ENCODE measurements around the gene KSR1.

KSR1 gene

GRCh38 chr17:27456681-27457359 is 572 bp downstream of the KSR1 start:
- ChIA-PET POLR2A (interaction anchor here (1.0 to 2.2 kb wide), 12 partner anchors 10 to 163 kb away, joined by 3 to 10 read pairs (median 4); partner anchors contain the start of gene WSB1), CTCF (interaction anchor here (0.6 to 1.6 kb wide), 5 partner anchors 12 to 220 kb away, joined by 3 to 8 read pairs (median 5); no protein-coding TSS in a partner anchor)
- no peak for DNase-seq (ENCODE audit: extremely low spot score)
- no peak for TF ChIP-seq CTBP1 (IDR thresholded peaks at IDR 0.05; ENCODE audit: borderline replicate concordance)
- TF ChIP-seq ELF4 (IDR thresholded peaks at IDR 0.05): no peak
- no peak for TF ChIP-seq NFRKB (IDR thresholded peaks at IDR 0.05)
- TF ChIP-seq HDGF (IDR thresholded peaks at IDR 0.05; ENCODE audit: borderline replicate concordance): no peak
- TF ChIP-seq L3MBTL2 (conservative IDR thresholded peaks at IDR 0.05): no peak
- no peak for TF ChIP-seq SP1 (IDR thresholded peaks at IDR 0.05)
- no peak for TF ChIP-seq FOXM1 (IDR thresholded peaks at IDR 0.05; ENCODE audit: borderline replicate concordance)
- no peak for TF ChIP-seq ZNF384 (IDR thresholded peaks at IDR 0.05)

DNA sequence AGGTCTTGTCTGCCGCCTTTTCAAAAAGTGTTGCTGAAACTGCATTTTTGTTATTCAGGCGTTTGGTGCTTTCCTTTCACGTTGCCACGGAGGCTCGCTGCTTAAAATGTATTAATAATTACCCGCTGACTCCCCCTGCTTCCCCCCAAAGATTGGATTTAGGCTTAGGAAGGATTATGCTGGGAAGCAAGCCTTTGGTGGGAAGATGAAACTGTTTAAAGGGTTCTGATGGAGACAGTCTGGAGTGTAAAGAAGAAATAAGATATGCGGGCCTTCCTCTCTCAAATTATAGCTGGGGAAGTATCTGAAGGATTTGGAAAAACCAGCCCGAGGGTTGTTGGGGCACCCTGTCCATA is 1.1 kb downstream of the KSR1 start:
- CTCF ChIA-PET: no interaction called here
- no peak for TF ChIP-seq L3MBTL2 (conservative IDR thresholded peaks at IDR 0.05)
- no peak for TF ChIP-seq HDGF (IDR thresholded peaks at IDR 0.05; ENCODE audit: borderline replicate concordance)
- no peak for TF ChIP-seq ELF4 (IDR thresholded peaks at IDR 0.05)
- no peak for TF ChIP-seq TARDBP (IDR thresholded peaks at IDR 0.05)
- TF ChIP-seq, protein P1, sequence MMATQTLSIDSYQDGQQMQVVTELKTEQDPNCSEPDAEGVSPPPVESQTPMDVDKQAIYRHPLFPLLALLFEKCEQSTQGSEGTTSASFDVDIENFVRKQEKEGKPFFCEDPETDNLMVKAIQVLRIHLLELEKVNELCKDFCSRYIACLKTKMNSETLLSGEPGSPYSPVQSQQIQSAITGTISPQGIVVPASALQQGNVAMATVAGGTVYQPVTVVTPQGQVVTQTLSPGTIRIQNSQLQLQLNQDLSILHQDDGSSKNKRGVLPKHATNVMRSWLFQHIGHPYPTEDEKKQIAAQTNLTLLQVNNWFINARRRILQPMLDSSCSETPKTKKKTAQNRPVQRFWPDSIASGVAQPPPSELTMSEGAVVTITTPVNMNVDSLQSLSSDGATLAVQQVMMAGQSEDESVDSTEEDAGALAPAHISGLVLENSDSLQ (IDR thresholded peaks at IDR 0.05): no peak
- no peak for TF ChIP-seq FOXK2 (IDR thresholded peaks at IDR 0.05)
- TF ChIP-seq SUZ12 (IDR thresholded peaks at IDR 0.05): no peak
- no peak for TF ChIP-seq LEF1 (IDR thresholded peaks at IDR 0.05; ENCODE audit: borderline replicate concordance)
- no peak for TF ChIP-seq FOXA1 (IDR thresholded peaks at IDR 0.05)
- POLR2A ChIA-PET: interaction anchor here (1.1 to 1.3 kb wide), 2 partner anchors 124 to 131 kb away, joined by 3 to 4 read pairs; no protein-coding TSS in a partner anchor
- DNase-seq (ENCODE audit: extremely low spot score): no peak

DNA sequence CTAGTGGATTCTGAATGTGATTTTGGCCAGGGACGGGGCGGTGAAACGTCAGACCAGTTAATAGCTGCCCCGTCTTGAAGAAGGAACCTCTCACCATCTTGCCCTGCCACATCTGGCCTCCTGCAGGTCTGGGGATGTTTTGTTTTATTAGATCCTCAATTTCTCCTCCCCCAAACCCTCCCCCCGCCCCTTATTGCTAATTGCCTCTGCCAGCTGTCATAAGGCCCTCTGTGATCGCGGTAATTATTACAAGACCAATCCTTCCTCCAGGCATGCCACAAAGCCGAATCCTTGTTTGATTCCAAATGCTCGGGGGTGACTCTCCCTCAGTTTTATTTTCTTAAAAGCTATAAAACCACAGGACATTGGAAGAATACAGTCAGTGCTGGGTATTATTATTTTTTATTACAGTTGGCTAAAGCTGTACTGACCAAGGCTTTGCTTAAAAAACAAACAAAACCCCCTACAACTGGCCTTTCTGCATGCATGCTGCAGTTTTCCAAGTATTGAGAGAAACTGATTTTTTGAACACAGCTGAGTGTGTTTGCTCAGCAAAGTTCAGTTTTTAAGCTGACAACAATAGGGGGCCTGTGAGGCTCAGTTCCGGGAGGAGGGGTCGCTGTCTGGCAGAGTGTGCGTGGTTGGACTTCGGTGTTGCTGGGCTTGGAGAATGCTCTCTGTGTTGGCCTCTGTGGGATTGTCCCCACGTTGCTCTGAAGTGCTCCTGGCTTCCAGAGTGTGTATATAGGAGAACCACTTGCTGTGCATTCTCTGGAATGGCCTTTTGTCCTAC is 1.7 kb downstream of the KSR1 start:
- DNase-seq (ENCODE audit: extremely low spot score): peak; percentile 19

DNA sequence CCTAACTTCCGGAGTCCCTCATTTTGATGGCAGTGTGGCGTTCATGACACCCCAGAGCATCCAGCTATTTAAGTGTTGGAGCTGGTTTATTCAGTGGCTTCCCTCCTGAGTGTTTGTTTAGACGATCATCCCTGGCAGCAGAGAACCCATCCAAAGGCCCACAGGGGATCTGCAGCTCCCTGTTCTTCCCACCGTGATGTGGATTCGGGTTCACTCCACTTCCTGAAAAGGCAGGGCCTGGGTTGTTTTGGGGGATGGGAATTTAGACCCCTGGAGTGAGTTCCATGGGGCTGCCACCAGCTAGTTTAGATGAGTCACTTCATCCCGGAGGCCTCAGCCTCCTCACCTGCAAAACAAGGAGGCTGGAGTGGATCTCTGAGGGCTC is 2.3 kb downstream of the KSR1 start:
- TF ChIP-seq ZNF384 (IDR thresholded peaks at IDR 0.05) (no peak), CTBP1 (IDR thresholded peaks at IDR 0.05; ENCODE audit: borderline replicate concordance) (no peak), FOXM1 (IDR thresholded peaks at IDR 0.05; ENCODE audit: borderline replicate concordance) (no peak), ARNT (IDR thresholded peaks at IDR 0.05) (no peak)
- DNase-seq (ENCODE audit: extremely low spot score): no peak
- ChIA-PET POLR2A (interaction anchor here (1.0 to 1.3 kb wide), 2 partner anchors 126 to 164 kb away, joined by 3 to 4 read pairs; no protein-coding TSS in a partner anchor), CTCF (no interaction called here)

More for the DNA sequence above, 1.7 kb downstream of the KSR1 start:
- POLR2A ChIA-PET: interaction anchor here (1.0 to 1.3 kb wide), 3 partner anchors 125 to 163 kb away, joined by 3 to 4 read pairs (median 3); no protein-coding TSS in a partner anchor
- CTCF ChIA-PET: no interaction called here
- TF ChIP-seq, protein P1 (IDR thresholded peaks at IDR 0.05): 0 out of 2 replicates have a peak, but pooled peaks have one; percentile 1
- no peak for TF ChIP-seq SP1 (IDR thresholded peaks at IDR 0.05)

DNA sequence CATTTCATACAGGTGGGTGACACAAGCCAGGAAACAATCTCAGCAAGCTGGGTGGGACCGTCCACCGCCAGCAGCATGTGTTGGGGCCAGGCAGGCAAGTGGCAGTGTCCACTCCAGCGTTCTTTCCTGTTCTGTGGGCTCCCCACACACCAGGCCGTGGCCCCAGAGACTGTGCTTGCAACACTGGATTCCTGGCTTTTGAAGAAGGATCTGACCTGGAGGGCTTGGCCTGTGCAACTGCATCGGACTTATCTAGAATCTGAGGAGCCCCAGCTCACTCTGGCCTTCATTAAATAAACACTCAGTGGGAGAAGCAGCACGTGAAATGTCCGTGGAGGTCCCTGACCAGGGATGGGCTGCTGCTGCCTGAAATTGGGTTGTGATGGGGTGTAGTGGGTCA is 3.2 kb downstream of the KSR1 start:
- POLR2A ChIA-PET: no interaction called here
- DNase-seq (ENCODE audit: extremely low spot score): no peak
- no peak for TF ChIP-seq FOXA1 (IDR thresholded peaks at IDR 0.05)
- TF ChIP-seq ELF4 (IDR thresholded peaks at IDR 0.05): no peak
- no peak for TF ChIP-seq BHLHE40 (IDR thresholded peaks at IDR 0.05; ENCODE audit: borderline replicate concordance)
- no peak for TF ChIP-seq HDGF (IDR thresholded peaks at IDR 0.05; ENCODE audit: borderline replicate concordance)
- no peak for TF ChIP-seq ZNF384 (IDR thresholded peaks at IDR 0.05)
- no peak for TF ChIP-seq LEF1 (IDR thresholded peaks at IDR 0.05; ENCODE audit: borderline replicate concordance)
- TF ChIP-seq ARNT (IDR thresholded peaks at IDR 0.05): no peak
- no peak for TF ChIP-seq FOXK2 (IDR thresholded peaks at IDR 0.05)
- TF ChIP-seq L3MBTL2 (conservative IDR thresholded peaks at IDR 0.05): no peak
- TF ChIP-seq, protein P1 (IDR thresholded peaks at IDR 0.05): no peak
- TF ChIP-seq TARDBP (IDR thresholded peaks at IDR 0.05): no peak
- no peak for TF ChIP-seq FOXM1 (IDR thresholded peaks at IDR 0.05; ENCODE audit: borderline replicate concordance)
- no peak for TF ChIP-seq SUZ12 (IDR thresholded peaks at IDR 0.05)
- no peak for TF ChIP-seq CTBP1 (IDR thresholded peaks at IDR 0.05; ENCODE audit: borderline replicate concordance)
- TF ChIP-seq NFRKB (IDR thresholded peaks at IDR 0.05): no peak
- TF ChIP-seq SP1 (IDR thresholded peaks at IDR 0.05): no peak
- CTCF ChIA-PET: no interaction called here

- CTCF ChIA-PET: interaction anchor here (1.4 kb wide), 1 partner anchor 140 kb away, joined by 5 read pairs; no protein-coding TSS in a partner anchor
- TF ChIP-seq FOXK2 (IDR thresholded peaks at IDR 0.05): no peak
- TF ChIP-seq, protein P1 (IDR thresholded peaks at IDR 0.05): no peak
- TF ChIP-seq FOXM1 (IDR thresholded peaks at IDR 0.05; ENCODE audit: borderline replicate concordance): no peak
- TF ChIP-seq CTBP1 (IDR thresholded peaks at IDR 0.05; ENCODE audit: borderline replicate concordance): no peak
- TF ChIP-seq L3MBTL2 (conservative IDR thresholded peaks at IDR 0.05): no peak
- TF ChIP-seq SP1 (IDR thresholded peaks at IDR 0.05): no peak
- no peak for TF ChIP-seq LEF1 (IDR thresholded peaks at IDR 0.05; ENCODE audit: borderline replicate concordance)
- no peak for TF ChIP-seq ARNT (IDR thresholded peaks at IDR 0.05)
- no peak for TF ChIP-seq HDGF (IDR thresholded peaks at IDR 0.05; ENCODE audit: borderline replicate concordance)
- TF ChIP-seq SUZ12 (IDR thresholded peaks at IDR 0.05): no peak
- no peak for TF ChIP-seq NFRKB (IDR thresholded peaks at IDR 0.05)
- no peak for TF ChIP-seq BHLHE40 (IDR thresholded peaks at IDR 0.05; ENCODE audit: borderline replicate concordance)
- POLR2A ChIA-PET: no interaction called here
- no peak for DNase-seq (ENCODE audit: extremely low spot score)
These were observed 4.0 kb downstream of the KSR1 start for GRCh38 chr17:27460196-27460725.
